GM18951 (cell line): ENCODE data around the gene SCP2.

Experiments used
- POLR2A ChIP-seq: IDR thresholded peaks from 4 replicates; pipeline ENCODE4 v1.6.1; 2011; ENCODE audit warnings: mild to moderate bottlenecking; ENCODE audit not compliant: insufficient read length, insufficient read depth; ENCODE audit errors: extremely low read depth
- in situ Hi-C: fragments of 300-500 bp; cut with MboI; formaldehyde crosslinking; loops from one replicate; pipeline ENCODE4 v1.12.0; 2022; ENCODE audit warnings: low sequenced_read_pairs, mixed read lengths, inconsistent platforms; ENCODE audit not compliant: unreplicated experiment

The SCP2 gene

DNA sequence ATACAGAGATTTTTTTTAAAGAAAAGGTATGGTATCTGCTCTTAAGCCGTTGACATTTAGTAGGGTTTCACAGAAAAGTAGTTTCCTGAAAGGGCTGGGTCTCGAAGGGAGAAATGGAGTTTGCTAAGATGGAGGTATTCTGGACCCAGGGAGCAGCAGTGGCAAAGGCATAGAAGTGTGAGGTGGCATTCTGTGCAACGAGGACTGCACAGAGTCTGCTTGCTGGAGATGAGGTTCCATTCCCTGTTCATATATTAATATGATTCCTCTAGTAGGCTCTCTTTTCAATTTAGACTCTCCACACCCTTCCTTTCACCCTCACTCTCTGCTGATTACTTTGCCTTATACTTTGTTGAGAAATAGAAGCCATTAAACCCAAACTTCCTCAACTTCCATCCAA is 96.5 kb downstream of the SCP2 start:
- TF ChIP-seq POLR2A = no peak
- in situ Hi-C loops = no loop called here

DNA sequence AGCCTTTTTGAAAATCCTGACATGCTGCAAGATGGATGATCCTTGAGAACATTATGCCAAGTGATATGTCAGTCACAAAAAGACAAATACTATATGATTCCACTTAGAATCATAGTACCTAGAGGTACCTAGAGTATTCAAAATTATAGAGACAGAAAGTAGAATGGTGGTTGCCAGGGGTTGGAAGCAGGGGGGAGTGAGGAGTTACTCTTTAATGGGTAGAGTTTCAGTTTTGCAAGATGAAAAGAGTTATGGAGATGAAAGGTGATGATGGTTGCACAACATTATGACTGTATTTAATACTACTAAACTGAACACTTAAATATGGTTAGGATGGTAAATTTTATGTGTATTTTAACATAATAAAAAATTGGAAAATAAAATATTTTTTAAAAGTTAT is 97.0 kb downstream of the SCP2 start:
- no peak for TF ChIP-seq POLR2A

GRCh38 chr1:53025034-53025768 is 98.1 kb downstream of the SCP2 start:
- no peak for TF ChIP-seq POLR2A
- in situ Hi-C loops = no loop called here

More for the DNA sequence above, 97.0 kb downstream of the SCP2 start:
- in situ Hi-C loops = no loop called here

GRCh38 chr1:53025769-53026112 is 98.7 kb downstream of the SCP2 start:
- in situ Hi-C loops = no loop called here

GRCh38 chr1:53026254-53026653 is 99.2 kb downstream of the SCP2 start:
- in situ Hi-C loops = no loop called here
- TF ChIP-seq POLR2A = no peak

More at GRCh38 chr1:53025769-53026112, 98.7 kb downstream of the SCP2 start:
- no peak for TF ChIP-seq POLR2A

- in situ Hi-C loops = no loop called here
- TF ChIP-seq POLR2A = no peak
Observed at GRCh38 chr1:53031732-53032131, 104.7 kb downstream of the SCP2 start.

DNA sequence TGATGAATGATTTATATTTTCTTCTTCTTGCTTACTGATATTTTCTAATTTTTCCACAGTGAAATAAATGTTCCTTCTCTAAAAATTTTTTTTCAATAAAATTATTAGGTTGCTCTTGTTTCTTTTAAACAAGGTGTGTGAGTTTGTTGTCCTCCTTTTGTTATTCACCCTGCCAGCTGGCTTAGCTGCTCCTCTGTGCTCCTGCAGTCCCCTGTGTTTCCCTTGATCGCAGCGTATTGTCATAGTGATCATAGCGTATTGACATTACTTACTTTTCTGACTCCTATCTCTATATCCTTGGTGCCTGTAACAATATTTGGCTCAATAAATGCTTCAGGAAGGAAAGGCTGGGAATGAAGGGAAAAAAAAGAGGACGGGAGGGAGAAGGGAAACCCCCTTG is 110.1 kb downstream of the SCP2 start:
- TF ChIP-seq POLR2A = no peak
- in situ Hi-C loops = no loop called here

DNA sequence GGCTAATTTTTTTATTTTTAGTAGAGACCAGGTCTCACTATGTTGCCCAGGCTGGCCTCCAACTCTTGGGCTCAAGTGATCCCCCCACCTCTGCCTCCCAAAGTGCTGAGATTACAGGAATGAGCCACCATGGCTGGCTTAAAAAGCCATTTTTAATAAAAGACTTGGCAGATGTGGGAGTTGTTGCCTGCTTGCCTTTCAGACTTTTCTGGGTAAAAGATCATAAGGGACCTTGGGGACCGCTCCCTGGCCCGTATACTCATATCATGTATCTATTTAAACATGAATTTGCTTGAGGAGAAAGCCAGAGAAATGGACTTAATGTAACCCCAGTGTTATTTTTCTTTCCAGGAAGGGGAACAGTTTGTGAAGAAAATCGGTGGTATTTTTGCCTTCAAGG is 111.5 kb downstream of the SCP2 start:
- in situ Hi-C loops = no loop called here
- no peak for TF ChIP-seq POLR2A

GRCh38 chr1:53043271-53043670 is 116.2 kb downstream of the SCP2 start:
- no peak for TF ChIP-seq POLR2A
- in situ Hi-C loops = no loop called here

- in situ Hi-C loops = no loop called here
- TF ChIP-seq POLR2A = no peak
Observed at GRCh38 chr1:53044926-53045325, 117.8 kb downstream of the SCP2 start.

GRCh38 chr1:53046930-53047329 is 119.9 kb downstream of the SCP2 start:
- in situ Hi-C loops = no loop called here
- TF ChIP-seq POLR2A = no peak

GRCh38 chr1:53047737-53048736 is 121.0 kb downstream of the SCP2 start:
- in situ Hi-C loops = no loop called here

DNA sequence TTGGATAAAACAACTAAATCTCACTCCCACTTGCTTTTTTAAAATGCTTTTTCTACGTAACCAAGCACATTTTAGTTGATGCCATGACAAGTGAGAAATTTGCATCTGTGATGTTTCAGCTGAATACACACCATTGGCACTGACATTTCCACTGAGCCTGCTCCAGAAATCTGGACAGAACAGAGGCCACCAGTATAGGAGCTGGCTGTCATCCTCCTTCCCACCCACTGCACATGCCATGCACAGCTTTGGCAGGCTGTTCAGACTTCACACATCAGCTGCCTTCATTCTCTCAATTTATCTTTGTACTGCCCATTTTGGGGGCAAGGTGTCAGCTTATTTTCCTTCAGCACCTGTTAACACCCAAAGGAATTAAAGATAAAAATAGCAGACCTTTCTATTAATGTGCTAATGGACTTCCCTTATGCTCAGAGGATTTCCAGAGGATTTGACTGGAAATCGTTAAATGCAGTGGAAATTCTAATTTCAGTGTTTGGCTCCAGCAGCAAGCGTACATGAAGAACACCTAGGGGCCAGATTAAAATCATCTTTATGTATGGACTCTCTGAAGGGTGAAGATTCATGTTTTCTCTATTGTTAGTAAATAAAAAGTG is 122.0 kb downstream of the SCP2 start:
- TF ChIP-seq POLR2A = no peak
- in situ Hi-C loops = no loop called here

More at GRCh38 chr1:53047737-53048736, 121.0 kb downstream of the SCP2 start:
- no peak for TF ChIP-seq POLR2A
